HCT116 (cell line): ENCODE data around the gene XG.

Experiments
- EGR1 ChIP-seq: IDR thresholded peaks from 2 replicates; pipeline ENCODE4 v1.6.1; 2012; ENCODE audit warnings: low read depth
- EZH2 ChIP-seq: fragments of 200-600 bp; sonication (generic); IDR thresholded peaks from 2 replicates; pipeline ENCODE4 v1.6.1; 2017; ENCODE audit warnings: antibody characterized with exemption, mixed run types
- EZH2phosphoT487 ChIP-seq: fragments of 200-600 bp; IDR thresholded peaks from 2 replicates; pipeline ENCODE4 v1.6.1; 2018; ENCODE audit warnings: antibody characterized with exemption, borderline replicate concordance
- JUND ChIP-seq: IDR thresholded peaks from 2 replicates; pipeline ENCODE4 v1.6.1; 2012
- POLR2AphosphoS5 ChIP-seq: IDR thresholded peaks from 2 replicates; pipeline ENCODE4 v1.6.1; 2011; ENCODE audit warnings: mild to moderate bottlenecking, low read depth, low read length, moderate library complexity
- SRF ChIP-seq: IDR thresholded peaks from 2 replicates; pipeline ENCODE4 v1.6.1; 2012; ENCODE audit warnings: low read depth
- TCF7L2 ChIP-seq: IDR thresholded peaks from 2 replicates; pipeline ENCODE4 v1.7.0; 2011; ENCODE audit warnings: borderline replicate concordance, inconsistent platforms; ENCODE audit not compliant: insufficient read depth, insufficient read length; ENCODE audit errors: extremely low read depth
- YY1 ChIP-seq: IDR thresholded peaks from 2 replicates; pipeline ENCODE4 v1.6.1; 2011; ENCODE audit warnings: low read length, low read depth, moderate library complexity, mild to moderate bottlenecking; ENCODE audit not compliant: insufficient replicate concordance; ENCODE audit errors: extremely low read depth
- ZNF274 ChIP-seq: fragments of 200-500 bp; sonication (Bioruptor generic); IDR thresholded peaks from 2 replicates; pipeline ENCODE4 v1.6.1; 2014; ENCODE audit warnings: mild to moderate bottlenecking, low read depth, low read length, inconsistent platforms
- TF ChIP-seq, protein P1 (sequence below), 3 experiments: fragments of 200-600 bp in 1 of 3; sonication (generic) in 1 of 3; IDR thresholded peaks in 2 of 3; conservative IDR thresholded peaks in 1 of 3; 2 replicates each; pipeline ENCODE4 v1.5.1; 2012 to 2017; ENCODE audit warnings: low read depth in 2 of 3, low read length in 2 of 3, antibody characterized with exemption in 1 of 3, borderline replicate concordance in 1 of 3, control low read depth in 1 of 3, mild to moderate bottlenecking in 1 of 3, mixed read lengths in 1 of 3, mixed run types in 1 of 3, moderate library complexity in 1 of 3; ENCODE audit not compliant: insufficient read depth in 1 of 3

DNA sequence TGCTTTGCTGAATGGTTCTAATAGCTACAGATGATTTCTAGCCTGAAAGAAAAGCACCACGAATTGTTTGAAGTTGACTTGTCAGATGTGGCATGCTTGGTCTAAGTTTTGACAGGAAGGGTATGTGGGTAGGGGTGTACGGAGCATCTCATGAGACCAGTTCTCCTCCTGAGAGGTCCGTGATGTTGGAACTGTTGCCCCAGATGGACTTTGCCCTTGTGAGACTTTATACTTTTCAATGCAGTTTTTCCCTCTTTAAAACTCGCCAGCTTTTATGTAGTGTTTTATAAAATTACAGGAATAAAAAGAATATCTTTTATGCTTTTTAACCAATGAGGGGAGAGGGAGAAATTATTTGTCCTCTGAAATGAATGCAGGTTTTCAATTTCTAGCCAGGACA lies 16.6 kb upstream of the XG start:
- TF ChIP-seq EZH2 (no peak), EGR1 (no peak), EZH2phosphoT487 (no peak), SRF (no peak), ZNF274 (no peak), TCF7L2 (no peak), YY1 (no peak), POLR2AphosphoS5 (no peak), JUND (no peak)
- TF ChIP-seq, protein P1, sequence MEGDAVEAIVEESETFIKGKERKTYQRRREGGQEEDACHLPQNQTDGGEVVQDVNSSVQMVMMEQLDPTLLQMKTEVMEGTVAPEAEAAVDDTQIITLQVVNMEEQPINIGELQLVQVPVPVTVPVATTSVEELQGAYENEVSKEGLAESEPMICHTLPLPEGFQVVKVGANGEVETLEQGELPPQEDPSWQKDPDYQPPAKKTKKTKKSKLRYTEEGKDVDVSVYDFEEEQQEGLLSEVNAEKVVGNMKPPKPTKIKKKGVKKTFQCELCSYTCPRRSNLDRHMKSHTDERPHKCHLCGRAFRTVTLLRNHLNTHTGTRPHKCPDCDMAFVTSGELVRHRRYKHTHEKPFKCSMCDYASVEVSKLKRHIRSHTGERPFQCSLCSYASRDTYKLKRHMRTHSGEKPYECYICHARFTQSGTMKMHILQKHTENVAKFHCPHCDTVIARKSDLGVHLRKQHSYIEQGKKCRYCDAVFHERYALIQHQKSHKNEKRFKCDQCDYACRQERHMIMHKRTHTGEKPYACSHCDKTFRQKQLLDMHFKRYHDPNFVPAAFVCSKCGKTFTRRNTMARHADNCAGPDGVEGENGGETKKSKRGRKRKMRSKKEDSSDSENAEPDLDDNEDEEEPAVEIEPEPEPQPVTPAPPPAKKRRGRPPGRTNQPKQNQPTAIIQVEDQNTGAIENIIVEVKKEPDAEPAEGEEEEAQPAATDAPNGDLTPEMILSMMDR (IDR thresholded peaks at IDR 0.05 in 2 of 3, conservative IDR thresholded peaks at IDR 0.05 in 1 of 3; ENCODE audit: borderline replicate concordance in 1 of 3, insufficient read depth in 1 of 3, low read depth in 2 of 3, low read length in 2 of 3), result no peak
